ENCODE measurements around the gene KIF3C. TPM values are rescaled to one million over a fixed set of nuclear protein-coding genes. Genes with fewer than 3 reads are reported as not detected.

The KIF3C gene
- total and polyA plus RNA-seq, 2 of the 4 experiments (the other 2 are of a cell fraction), result 8.3 to 15.4 TPM

- H3K4me2 ChIP-seq (ENCODE audit: low read depth, low read length), result no peak overlapping the region
- H3K4ac ChIP-seq (ENCODE audit: low read depth, low read length), result no peak overlapping the region
- H3K18ac ChIP-seq (ENCODE audit: low read depth, low read length), result no peak overlapping the region
- H3K9me1 ChIP-seq (ENCODE audit: insufficient read depth, low read length), result 0 out of 2 replicates have a peak, but pooled peaks cover 3% of the 10 kb centered on the region
- no peak overlapping the region for H3K56ac ChIP-seq (ENCODE audit: extremely low read depth, insufficient read depth, low read length)
- POLR2A ChIA-PET (ENCODE audit: unreplicated experiment), result no interaction called here
- DNase-seq (no peak), ATAC-seq (ENCODE audit: low read depth) (no peak)
- H2AFZ ChIP-seq (replicated peaks; ENCODE audit: low read length, poor library complexity), result no peak overlapping the region
- no peak overlapping the region for H3K14ac ChIP-seq (replicated peaks; ENCODE audit: low read depth, low read length)
- H3K79me1 ChIP-seq (ENCODE audit: low read depth in 1 of 2, low read length in 2 of 2), result no peaks in the 10 kb centered on the region
- WGBS, 2 experiments (ENCODE audit: extremely low coverage in 2 of 2, insufficient read length in 1 of 2), result no CpG with 5 or more reads among the region's 2 CpGs
- no peak overlapping the region for H3K27ac ChIP-seq (ENCODE audit: insufficient read depth, low read length)
- no peaks in the 10 kb centered on the region for H4K20me1 ChIP-seq (ENCODE audit: insufficient read depth, low read length)
- H3K4me3 ChIP-seq (ENCODE audit: insufficient read depth, low read depth, low read length), result no peak overlapping the region
- no peak overlapping the region for H2BK5ac ChIP-seq (ENCODE audit: low read depth, low read length, poor library complexity, severe bottlenecking)
- BruUV-seq (replicated peaks), result no TSS peak
- no peaks in the 10 kb centered on the region for H3K4me1 ChIP-seq (ENCODE audit: control insufficient read depth, insufficient read depth, low read length)
- TF ChIP-seq BHLHE40 (IDR thresholded peaks at IDR 0.05; ENCODE audit: low read depth, low read length), result no peak
- no peak for TF ChIP-seq MAZ (IDR thresholded peaks at IDR 0.05; ENCODE audit: borderline replicate concordance, low read depth, low read length)
- no peak for TF ChIP-seq NFE2L2 (IDR thresholded peaks at IDR 0.05; ENCODE audit: low read depth, low read length)
- TF ChIP-seq USF2 (IDR thresholded peaks at IDR 0.05; ENCODE audit: low read depth, low read length), result no peak
- TF ChIP-seq SMC3 (IDR thresholded peaks at IDR 0.05; ENCODE audit: low read depth, low read length), result no peak
- H3K36me3 ChIP-seq (ENCODE audit: control insufficient read depth, insufficient read depth, low read length), result no peaks in the 10 kb centered on the region
- H2AK5ac ChIP-seq (ENCODE audit: low read depth, low read length), result no peak overlapping the region
- no peak overlapping the region for H3K23ac ChIP-seq (ENCODE audit: low read depth, low read length)
- H3K9me3 ChIP-seq (ENCODE audit: control insufficient read depth, insufficient read depth, low read length), result no peaks in the 10 kb centered on the region
- no peak overlapping the region for H4K5ac ChIP-seq (ENCODE audit: low read depth, low read length)
- dilution Hi-C loops (cut with HindIII; ENCODE audit: low sequenced_read_pairs, unreplicated experiment), result no loop called here
- in situ Hi-C loops (cut with MboI; ENCODE audit: low sequenced_read_pairs), result no loop called here
- intact Hi-C loops (cut with micrococcal nuclease), result no loop called here
- H4K8ac ChIP-seq (ENCODE audit: low read depth in 2 of 2, low read length in 2 of 2), result no peak overlapping the region
- H2BK15ac ChIP-seq (ENCODE audit: low read depth, low read length), result no peak overlapping the region
- H2AK9ac ChIP-seq (replicated peaks; ENCODE audit: low read depth, low read length, poor library complexity), result no peak overlapping the region
- peaks cover 2% of the 10 kb centered on the region; the same call in 1 of the 2 replicates for H3K27me3 ChIP-seq (ENCODE audit: control insufficient read depth, insufficient read depth, low read length)
- CTCF ChIA-PET, result interaction anchor here (1.0 to 1.5 kb wide), 2 partner anchors 10 to 12 kb away, joined by 3 to 4 read pairs; no protein-coding TSS in a partner anchor
- H3K9ac ChIP-seq (ENCODE audit: low read depth, low read length), result no peak overlapping the region
- no peak overlapping the region for H4K91ac ChIP-seq (ENCODE audit: insufficient read depth, low read depth, low read length)
- H2BK120ac ChIP-seq (ENCODE audit: low read depth, low read length), result no peak overlapping the region
- H2BK20ac ChIP-seq (ENCODE audit: low read depth, low read length), result no peak overlapping the region
Observed at GRCh38 chr2:26024260-26024659, 42.0 kb upstream of the KIF3C start.

Data from IMR-90 (cell line).